ENCODE data around the gene LNX2. TPM values are rescaled to one million over a fixed set of nuclear protein-coding genes. Genes with fewer than 3 reads are reported as not detected.

Gene LNX2
- total RNA-seq: 10 to 100 TPM; 17.3 to 19.9 (median 17.8) TPM

GRCh38 chr13:27620377-27621115 is at the start of gene LNX2:
LNX2 (minus strand) TSS chr13:27620529; CDS start chr13:27581703, 38,826 bp downstream.
- TF ChIP-seq POLR2A (IDR thresholded peaks at IDR 0.05) (peak; percentile 59 to 94), CTCF (IDR thresholded peaks at IDR 0.05) (no peak)
- 1 to 2% methylated on average over 27 to 36 of the region's 79 CpGs for WGBS, 2 donors
- peaks cover 25 to 33% of the 10 kb centered on the region in 2 donors for H3K4me1 ChIP-seq
- H3K27ac ChIP-seq: peak within 1 kb of the TSS; percentile 96 to 98 (median 98)
- H3K27me3 ChIP-seq: no peaks in the 10 kb centered on the region
- intact Hi-C loops (cut with DNase I): loop anchor here (10.0 kb wide), 1 partner anchor 86 kb away; no protein-coding TSS in a partner anchor
- peak within 1 kb of the TSS; percentile 79 to 88 (median 84) for H3K4me3 ChIP-seq (replicated peaks in 1 of 3)
- H3K9me3 ChIP-seq: no peaks in the 10 kb centered on the region
- peak; percentile 99 for DNase-seq
- H3K36me3 ChIP-seq: no peaks in the 10 kb centered on the region

GRCh38 chr13:27667946-27668345 is 47.6 kb upstream of the LNX2 start:
- Histone ChIP-seq H3K27ac (no peak overlapping the region), H3K27me3 (no peaks in the 10 kb centered on the region), H3K36me3 (no peaks in the 10 kb centered on the region), H3K9me3 (no peaks in the 10 kb centered on the region), H3K4me1 (peaks cover 6 to 9% of the 10 kb centered on the region in 2 donors), H3K4me3 (replicated peaks in 1 of 3) (no peak overlapping the region)
- intact Hi-C loops (cut with DNase I): no loop called here
- 83 to 89% methylated on average over 2 of the region's 2 CpGs for WGBS, 2 donors
- DNase-seq: no peak
- TF ChIP-seq POLR2A (IDR thresholded peaks at IDR 0.05) (no peak), CTCF (IDR thresholded peaks at IDR 0.05) (no peak)

- Histone ChIP-seq H3K27ac (no peak overlapping the region), H3K9me3 (no peaks in the 10 kb centered on the region), H3K27me3 (no peaks in the 10 kb centered on the region), H3K4me3 (replicated peaks in 1 of 3) (no peak overlapping the region), H3K36me3 (no peaks in the 10 kb centered on the region), H3K4me1 (peaks cover 6 to 9% of the 10 kb centered on the region in 2 donors)
- WGBS, 2 donors: 90 to 91% methylated on average over 3 of the region's 3 CpGs
- intact Hi-C loops (cut with DNase I): no loop called here
- no peak for DNase-seq
- TF ChIP-seq POLR2A (IDR thresholded peaks at IDR 0.05): no peak
- no peak for TF ChIP-seq CTCF (IDR thresholded peaks at IDR 0.05)
Observed at GRCh38 chr13:27666951-27667350, 46.6 kb upstream of the LNX2 start.

GRCh38 chr13:27665761-27666160 is 45.4 kb upstream of the LNX2 start:
- H3K4me3 ChIP-seq (replicated peaks in 1 of 3): no peak overlapping the region
- H3K36me3 ChIP-seq: no peaks in the 10 kb centered on the region
- no peak for DNase-seq
- no peak overlapping the region for H3K27ac ChIP-seq
- intact Hi-C loops (cut with DNase I): no loop called here
- WGBS, 2 donors: 95 to 97% methylated on average over 19 of the region's 19 CpGs
- H3K27me3 ChIP-seq: no peaks in the 10 kb centered on the region
- H3K4me1 ChIP-seq: peaks cover 6 to 9% of the 10 kb centered on the region in 2 donors
- no peaks in the 10 kb centered on the region for H3K9me3 ChIP-seq
- TF ChIP-seq POLR2A (IDR thresholded peaks at IDR 0.05) (no peak), CTCF (IDR thresholded peaks at IDR 0.05) (no peak)

GRCh38 chr13:27665333-27665732 is 45.0 kb upstream of the LNX2 start:
- no peak overlapping the region for H3K4me3 ChIP-seq (replicated peaks in 1 of 3)
- no peak overlapping the region for H3K27ac ChIP-seq
- intact Hi-C loops (cut with DNase I): no loop called here
- H3K36me3 ChIP-seq: no peaks in the 10 kb centered on the region
- no peak for TF ChIP-seq POLR2A (IDR thresholded peaks at IDR 0.05)
- no peak for TF ChIP-seq CTCF (IDR thresholded peaks at IDR 0.05)
- H3K4me1 ChIP-seq: peaks cover 6 to 9% of the 10 kb centered on the region in 2 donors
- no peak for DNase-seq
- 45 to 53% methylated on average over 3 of the region's 3 CpGs for WGBS, 2 donors
- no peaks in the 10 kb centered on the region for H3K9me3 ChIP-seq
- H3K27me3 ChIP-seq: no peaks in the 10 kb centered on the region

All from thyroid gland (tissue), 4 donors.